ENCODE results near the gene LONP1. TPM values are rescaled to one million over a fixed set of nuclear protein-coding genes. Genes with fewer than 3 reads are reported as not detected.

The LONP1 gene
- polyA plus RNA-seq, 3 donors, result 12.1 to 37.2 (median 13.8) TPM

- intact Hi-C loops (cut with micrococcal nuclease), result no loop called here
- peak overlapping the region in 3 of 7 donors; percentile 23 to 87 (median 58) for H3K27ac Mint-ChIP-seq
- peaks cover 85% of the 10 kb centered on the region for H3K79me2 ChIP-seq (ENCODE audit: insufficient read depth, low read length)
- peaks cover 74 to 92% of the 10 kb centered on the region in 2 donors for H3K36me3 Mint-ChIP-seq
- WGBS (ENCODE audit: insufficient coverage), result no CpG with 5 or more reads among the region's 2 CpGs
- H3K4me1 Mint-ChIP-seq, result no peaks in the 10 kb centered on the region
- peaks cover 73 to 88% of the 10 kb centered on the region in 2 donors for H3K36me3 ChIP-seq (replicated peaks in 1 of 2; ENCODE audit: control insufficient read depth in 1 of 2, insufficient read depth in 2 of 2, low read length in 2 of 2)
- no peaks in the 10 kb centered on the region for H3K9me3 ChIP-seq (replicated peaks in 1 of 2; ENCODE audit: control insufficient read depth in 1 of 2, insufficient read depth in 1 of 2, low read length in 2 of 2)
- no peaks in the 10 kb centered on the region for H3K27me3 Mint-ChIP-seq (ENCODE audit: low read depth in 3 of 3)
- no peak for DNase-seq
- no peak overlapping the region for H3K4me2 ChIP-seq (replicated peaks; ENCODE audit: extremely low read depth, low read length, poor library complexity, severe bottlenecking)
- no peaks in the 10 kb centered on the region for H3K9me3 Mint-ChIP-seq
- H3K4me3 Mint-ChIP-seq, result no peak overlapping the region
- H3K4me1 ChIP-seq (ENCODE audit: control insufficient read depth in 1 of 2, insufficient read depth in 2 of 2, low read length in 2 of 2), result no peaks in the 10 kb centered on the region
- H4K20me1 ChIP-seq (ENCODE audit: insufficient read depth, low read length), result peaks cover 97% of the 10 kb centered on the region
- no peak overlapping the region for H3K4me3 ChIP-seq (replicated peaks in 1 of 3; ENCODE audit: low read depth in 2 of 3, low read length in 3 of 3)
- H3K9ac ChIP-seq (ENCODE audit: insufficient read depth, low read length, poor library complexity, severe bottlenecking), result no peak overlapping the region
- H3K27me3 ChIP-seq (ENCODE audit: control insufficient read depth in 2 of 2, insufficient read depth in 2 of 2, low read length in 2 of 2), result no peaks in the 10 kb centered on the region
- H3K27ac ChIP-seq (ENCODE audit: low read depth in 1 of 2, low read length in 2 of 2), result no peak overlapping the region
- H2AFZ ChIP-seq (ENCODE audit: insufficient read depth, low read depth, low read length, poor library complexity, severe bottlenecking), result no peak overlapping the region
- TF ChIP-seq CTCF (IDR thresholded peaks at IDR 0.05), result no peak
Observed at GRCh38 chr19:5644037-5644436, 75.9 kb downstream of the LONP1 start.

- Histone ChIP-seq H3K4me3 (replicated peaks in 1 of 3; ENCODE audit: low read depth in 2 of 3, low read length in 3 of 3) (no peak overlapping the region), H3K36me3 (replicated peaks in 1 of 2; ENCODE audit: control insufficient read depth in 1 of 2, insufficient read depth in 2 of 2, low read length in 2 of 2) (peaks cover 67 to 84% of the 10 kb centered on the region in 2 donors), H3K27ac (ENCODE audit: low read depth in 1 of 2, low read length in 2 of 2) (no peak overlapping the region), H3K9ac (ENCODE audit: insufficient read depth, low read length, poor library complexity, severe bottlenecking) (no peak overlapping the region), H3K4me1 (ENCODE audit: control insufficient read depth in 1 of 2, insufficient read depth in 2 of 2, low read length in 2 of 2) (no peaks in the 10 kb centered on the region), H3K4me2 (replicated peaks; ENCODE audit: extremely low read depth, low read length, poor library complexity, severe bottlenecking) (no peak overlapping the region), H4K20me1 (ENCODE audit: insufficient read depth, low read length) (peaks cover 100% of the 10 kb centered on the region), H3K9me3 (replicated peaks in 1 of 2; ENCODE audit: control insufficient read depth in 1 of 2, insufficient read depth in 1 of 2, low read length in 2 of 2) (no peaks in the 10 kb centered on the region), H3K27me3 (ENCODE audit: control insufficient read depth in 2 of 2, insufficient read depth in 2 of 2, low read length in 2 of 2) (no peaks in the 10 kb centered on the region), H2AFZ (ENCODE audit: insufficient read depth, low read depth, low read length, poor library complexity, severe bottlenecking) (no peak overlapping the region), H3K79me2 (ENCODE audit: insufficient read depth, low read length) (peaks cover 95% of the 10 kb centered on the region)
- H3K27me3 Mint-ChIP-seq (ENCODE audit: low read depth in 3 of 3), result no peaks in the 10 kb centered on the region
- H3K36me3 Mint-ChIP-seq, result peaks cover 68 to 91% of the 10 kb centered on the region in 2 donors
- H3K27ac Mint-ChIP-seq, result peak overlapping the region in 1 of 7 donors; percentile 41
- 100% methylated on average over 2 of the region's 4 CpGs for WGBS (ENCODE audit: insufficient coverage)
- intact Hi-C loops (cut with micrococcal nuclease), result no loop called here
- no peak for TF ChIP-seq CTCF (IDR thresholded peaks at IDR 0.05)
- H3K4me1 Mint-ChIP-seq, result no peaks in the 10 kb centered on the region
- no peak for DNase-seq
- H3K4me3 Mint-ChIP-seq, result no peak overlapping the region
- H3K9me3 Mint-ChIP-seq, result no peaks in the 10 kb centered on the region
Observed at GRCh38 chr19:5643060-5643459, 76.9 kb downstream of the LONP1 start.
